IPS-NIHi7 (cell line): ENCODE results near the gene ENPP1.

Source experiments
- DNase-seq: peaks from one replicate; pipeline ENCODE4 v3.0.0; 2012; ENCODE audit warnings: mixed read lengths; ENCODE audit errors: extremely low spot score

ENPP1 gene

DNA sequence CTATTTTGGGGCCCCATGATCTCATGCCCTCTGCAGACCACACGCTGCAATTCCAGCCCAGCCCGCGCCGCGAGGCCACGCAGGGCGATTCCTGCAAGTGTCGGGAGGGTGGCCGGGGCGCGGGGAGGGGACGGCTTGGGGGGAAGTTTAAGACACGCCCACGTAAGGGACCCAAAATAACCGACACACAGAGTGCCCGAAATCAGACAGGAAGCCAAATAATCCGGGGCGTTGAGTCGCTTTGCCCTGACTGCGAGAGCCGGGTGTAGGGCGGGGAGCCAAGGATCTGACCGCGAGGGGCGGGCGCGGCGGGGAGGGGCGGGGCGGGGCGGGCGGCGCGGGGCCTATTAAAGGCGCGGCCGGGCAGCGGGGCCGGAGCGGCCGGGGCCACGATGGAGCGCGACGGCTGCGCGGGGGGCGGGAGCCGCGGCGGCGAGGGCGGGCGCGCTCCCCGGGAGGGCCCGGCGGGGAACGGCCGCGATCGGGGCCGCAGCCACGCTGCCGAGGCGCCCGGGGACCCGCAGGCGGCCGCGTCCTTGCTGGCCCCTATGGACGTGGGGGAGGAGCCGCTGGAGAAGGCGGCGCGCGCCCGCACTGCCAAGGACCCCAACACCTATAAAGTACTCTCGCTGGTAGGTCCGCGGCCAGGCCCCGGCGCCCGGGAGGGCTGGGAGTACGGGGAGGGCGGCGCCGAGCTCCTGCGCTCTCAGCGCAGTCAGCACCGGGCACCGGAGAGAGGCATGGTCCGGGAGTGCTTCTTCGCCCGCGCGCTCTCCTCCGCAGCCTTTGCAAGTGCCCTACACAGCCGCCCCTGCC lies at the start of gene ENPP1:
Gene ENPP1, plus strand, starts transcription at position 377 of the 816 bp plus-strand sequence. Its CDS starts 16 bp downstream, at position 393.
- DNase-seq = peak; percentile 85

DNA sequence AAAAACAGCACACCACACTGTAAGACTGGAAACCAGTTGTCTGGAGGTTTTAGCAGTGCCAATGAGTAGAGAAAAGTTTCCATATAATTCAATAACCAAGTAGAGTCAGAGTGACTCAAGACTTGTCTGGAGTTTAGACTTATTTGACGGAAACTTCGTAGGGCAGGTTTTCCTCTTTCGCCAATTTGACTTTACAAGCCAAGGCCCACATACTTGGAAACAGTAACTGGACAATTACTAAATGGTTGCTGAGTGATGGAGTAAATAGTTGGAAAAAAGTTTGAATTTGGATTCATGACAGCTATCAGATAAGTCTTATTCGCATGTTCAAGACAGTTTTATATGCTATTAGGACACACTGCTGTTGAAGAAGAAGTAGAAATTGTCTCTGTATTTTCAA lies 48.9 kb upstream of the ENPP1 start:
- DNase-seq = no peak

DNA sequence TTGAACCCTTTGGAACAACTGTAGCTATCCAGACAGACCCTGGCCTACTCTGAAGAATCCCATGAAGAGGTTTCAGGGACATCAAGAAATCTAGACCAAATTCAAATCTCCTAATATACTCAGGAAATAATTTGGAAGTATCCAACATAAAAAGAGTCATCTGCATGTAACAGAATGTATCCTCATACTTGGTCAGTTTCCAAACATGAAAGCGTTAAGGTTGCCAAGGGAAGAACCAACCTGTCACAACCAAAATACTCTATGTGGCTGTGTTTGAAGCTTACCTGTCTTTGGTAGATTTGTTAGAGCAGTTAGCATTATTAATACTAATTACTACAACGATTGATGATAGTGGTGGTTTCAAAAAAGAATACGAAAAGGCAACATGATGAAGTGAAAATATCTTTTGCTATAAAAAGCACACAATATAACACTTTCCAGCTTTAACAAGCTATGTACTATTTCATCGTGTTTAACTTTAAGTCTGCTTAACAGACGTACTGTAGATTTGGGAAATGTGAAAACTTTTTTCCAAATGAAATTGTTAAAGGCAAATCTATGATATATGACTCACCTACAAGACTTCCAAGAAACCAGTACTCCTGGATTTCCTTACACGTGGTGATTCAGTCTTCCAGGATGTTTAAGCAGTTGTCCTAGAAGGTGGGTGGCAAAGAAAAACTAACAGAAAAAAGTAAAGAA lies 46.6 kb upstream of the ENPP1 start:
- no peak for DNase-seq

DNA sequence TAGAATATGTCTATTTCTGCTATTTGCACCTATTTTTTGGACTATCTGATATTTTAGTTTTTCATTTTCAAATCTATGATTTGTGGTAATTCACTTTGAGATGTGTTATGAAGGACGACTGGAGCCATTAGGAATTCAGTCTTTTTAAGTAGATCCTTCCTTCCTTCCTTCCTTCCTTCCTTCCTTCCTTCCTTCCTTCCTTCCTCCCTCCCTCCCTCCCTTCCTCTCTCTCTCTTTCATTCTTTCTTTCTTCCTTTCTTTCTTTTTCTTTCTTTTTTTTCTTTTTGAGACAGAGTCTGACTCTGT lies 46.1 kb upstream of the ENPP1 start:
- no peak for DNase-seq

DNA sequence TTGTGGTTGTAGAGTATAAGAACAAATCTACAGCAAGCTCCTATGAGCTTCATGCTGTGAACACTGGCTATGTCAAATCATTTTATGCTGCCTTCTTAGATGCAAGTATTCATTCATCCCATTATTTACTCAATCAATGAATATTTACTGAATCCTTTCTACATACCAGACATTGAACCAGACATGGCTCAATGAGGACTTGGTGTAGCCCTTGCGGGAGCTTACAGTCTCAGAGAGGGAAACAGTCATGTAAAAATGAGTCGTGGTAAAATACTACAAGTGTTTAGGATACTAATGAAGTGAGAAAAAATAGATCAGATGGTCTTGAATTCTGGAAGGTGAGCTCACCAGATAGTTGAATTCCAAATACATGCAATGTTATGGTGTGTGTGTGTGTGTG lies 44.8 kb upstream of the ENPP1 start:
- DNase-seq = no peak

DNA sequence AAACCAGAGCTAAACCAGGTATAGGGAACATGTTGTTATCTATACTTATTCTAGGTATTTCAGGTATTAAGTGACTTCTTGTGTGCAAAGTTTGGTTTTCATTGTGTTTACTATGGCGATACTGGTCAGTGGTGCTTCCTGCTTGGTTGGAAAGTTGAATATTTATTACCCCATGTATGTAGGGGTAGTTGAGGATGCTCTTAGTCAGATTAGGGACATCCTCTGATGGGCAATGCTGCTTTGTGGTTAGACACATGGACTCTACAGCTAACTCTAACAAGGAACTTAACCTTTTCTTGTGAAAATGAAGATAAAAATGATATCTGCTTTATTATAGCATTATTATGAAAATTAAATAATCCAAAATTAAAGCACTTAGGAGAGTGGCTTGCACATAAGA lies 44.1 kb upstream of the ENPP1 start:
- DNase-seq = no peak

DNA sequence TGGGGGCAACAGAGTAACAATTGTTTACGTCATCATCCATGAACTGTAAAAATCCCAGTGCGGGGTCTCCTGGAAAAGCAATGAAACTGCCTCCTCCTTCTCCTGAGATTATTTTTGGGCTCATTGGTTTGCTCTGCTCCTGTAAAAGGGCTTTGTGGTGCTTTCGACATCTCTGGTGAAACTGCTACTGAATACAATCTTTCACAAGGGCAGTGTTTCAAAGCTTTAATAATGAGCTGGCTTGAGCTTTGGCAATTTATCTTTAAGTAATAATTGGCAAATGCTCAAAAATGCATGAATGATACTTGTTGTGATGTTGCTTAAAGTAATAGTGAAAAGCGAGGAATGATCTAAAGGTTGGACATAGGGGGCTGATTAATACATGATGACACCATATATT lies 43.5 kb upstream of the ENPP1 start:
- DNase-seq = no peak

DNA sequence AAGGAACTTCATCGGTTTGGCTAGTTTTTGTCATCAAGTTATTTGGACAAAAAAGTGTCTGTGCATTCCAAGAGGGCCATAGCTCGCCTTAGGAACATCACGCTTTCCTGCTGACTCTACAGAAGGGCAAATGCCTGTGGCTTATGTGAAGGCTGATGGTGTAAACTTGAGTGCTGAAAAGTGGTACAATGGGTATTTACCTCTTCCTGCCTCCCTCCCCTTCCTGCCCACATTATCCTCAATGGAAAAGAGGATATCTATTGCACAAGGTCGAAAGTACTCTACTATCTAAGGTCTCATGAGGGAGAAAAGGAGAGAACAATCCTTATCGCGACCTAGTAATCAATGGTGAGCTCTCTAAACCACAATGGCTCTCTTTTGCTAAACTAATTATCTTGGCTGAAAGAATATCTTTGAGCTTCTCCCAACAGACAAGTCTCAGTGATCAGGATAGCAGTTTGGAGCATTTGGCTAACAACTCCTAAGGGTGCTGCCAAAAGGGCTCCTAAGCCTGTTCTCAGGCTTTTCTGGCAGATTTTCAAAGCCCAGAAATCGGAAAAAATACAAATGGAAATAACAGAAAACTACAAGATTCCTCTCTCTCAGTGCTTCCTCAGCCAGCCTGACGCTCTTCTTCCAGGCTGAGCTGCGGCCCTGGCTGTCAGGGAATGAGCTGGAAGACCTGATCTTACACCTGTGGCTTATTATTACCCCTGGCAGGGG lies 42.6 kb upstream of the ENPP1 start:
- no peak for DNase-seq

DNA sequence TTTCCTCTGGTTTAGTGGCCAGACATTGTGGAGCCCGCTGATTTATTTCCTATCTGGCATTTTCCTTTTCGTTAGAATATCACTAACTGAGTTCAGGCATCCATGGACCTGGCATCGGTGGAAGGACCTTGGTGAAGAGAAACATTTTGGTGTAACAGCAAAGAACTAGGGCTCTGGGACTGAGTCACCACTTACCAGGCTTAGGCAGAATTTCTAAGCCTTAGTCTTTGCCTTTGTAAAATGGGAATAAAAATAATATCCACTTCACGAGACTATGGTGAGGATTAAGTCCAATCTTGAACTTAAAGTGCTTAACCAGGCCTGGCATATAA lies 42.0 kb upstream of the ENPP1 start:
- no peak for DNase-seq

DNA sequence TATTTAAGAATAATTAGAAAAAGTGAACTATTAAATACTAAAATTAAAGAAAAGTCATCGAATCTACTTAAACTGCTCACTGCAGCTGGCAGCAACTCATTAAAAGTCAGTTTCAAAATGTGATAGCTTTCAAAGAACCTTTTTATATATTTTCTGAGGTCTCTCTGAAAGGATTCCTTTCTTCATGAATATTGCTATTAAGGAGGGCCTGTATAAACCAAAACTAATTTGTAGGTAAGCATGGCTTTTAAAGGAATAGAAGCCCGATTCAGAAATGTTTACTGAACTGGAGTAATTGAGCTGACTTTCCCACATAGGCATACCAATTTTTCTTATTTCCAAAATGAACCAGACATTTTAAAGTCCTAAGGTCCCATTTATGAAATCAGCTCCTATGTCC lies 41.2 kb upstream of the ENPP1 start:
- DNase-seq = no peak

DNA sequence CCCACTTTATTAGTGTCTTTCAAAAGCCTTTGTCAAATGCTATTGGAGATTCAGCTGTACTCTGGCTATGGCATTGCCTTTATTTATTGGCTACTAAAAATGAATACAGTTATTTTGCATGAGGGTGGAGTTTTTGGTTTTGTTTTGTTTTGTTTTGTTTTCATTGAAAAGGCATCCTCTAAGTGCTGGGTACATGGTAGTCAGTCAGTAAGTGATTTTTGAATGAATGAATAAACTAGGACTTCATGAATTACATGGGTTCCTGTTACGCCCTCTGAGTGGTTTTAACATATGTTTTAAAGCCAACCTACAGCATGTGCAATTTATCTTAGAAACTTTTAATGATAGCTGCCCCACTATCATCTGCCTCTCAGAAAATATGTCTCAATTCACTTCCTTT lies 38.9 kb upstream of the ENPP1 start:
- DNase-seq = no peak

DNA sequence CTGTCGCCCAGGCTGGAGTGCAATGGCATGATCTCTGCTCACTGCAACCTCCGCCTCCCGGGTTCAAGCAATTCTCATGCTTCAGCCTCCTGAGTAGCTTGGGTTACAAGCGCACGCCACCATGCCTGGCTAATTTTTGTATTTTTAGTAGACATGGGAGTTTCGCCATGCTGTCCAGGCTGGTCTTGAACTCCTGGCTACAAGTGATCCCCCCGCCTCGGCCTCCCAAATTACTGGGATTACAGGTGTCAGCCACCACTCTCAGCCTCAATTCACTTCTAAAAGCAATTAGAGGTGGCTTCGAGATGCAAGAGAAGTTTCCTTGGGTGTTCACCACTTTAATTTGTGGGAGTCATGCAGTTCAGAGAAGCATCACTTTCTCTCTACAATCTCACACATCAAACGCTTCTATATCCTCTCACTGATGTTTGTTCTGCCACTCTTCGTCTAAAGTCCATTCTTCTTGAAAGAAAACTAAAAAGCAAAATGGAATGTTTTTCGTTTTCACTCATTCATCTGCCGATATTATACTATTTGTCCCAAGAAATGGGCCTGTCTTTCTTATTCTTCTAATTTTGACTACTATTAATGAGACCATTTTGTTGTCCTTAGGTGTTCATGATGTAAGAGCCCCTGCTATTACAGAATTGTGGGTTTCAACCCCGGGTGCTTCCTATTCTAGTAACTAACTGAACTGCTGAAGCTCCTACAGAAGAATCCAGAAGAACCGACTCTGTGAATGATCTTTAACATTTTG lies 38.3 kb upstream of the ENPP1 start:
- no peak for DNase-seq

DNA sequence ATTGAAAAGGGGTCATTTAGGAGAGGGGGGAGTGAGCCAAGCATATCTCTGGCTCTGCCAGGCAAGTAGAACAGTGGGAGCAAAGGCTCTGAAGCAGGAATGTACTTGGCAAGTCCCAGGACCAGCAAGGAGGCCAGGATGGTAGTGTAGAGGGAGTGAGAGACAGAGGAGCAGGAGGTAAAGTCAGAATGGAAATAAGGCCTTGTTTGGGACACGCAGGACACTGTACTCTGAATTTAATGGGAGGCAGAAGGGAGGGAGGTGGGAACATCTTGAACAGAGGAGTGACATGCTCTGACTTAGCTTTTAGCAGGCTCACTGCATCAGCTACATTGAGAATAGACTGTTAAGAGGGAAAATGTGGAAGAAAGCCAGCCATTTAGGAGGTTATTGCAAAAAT lies 37.0 kb upstream of the ENPP1 start:
- DNase-seq = no peak

DNA sequence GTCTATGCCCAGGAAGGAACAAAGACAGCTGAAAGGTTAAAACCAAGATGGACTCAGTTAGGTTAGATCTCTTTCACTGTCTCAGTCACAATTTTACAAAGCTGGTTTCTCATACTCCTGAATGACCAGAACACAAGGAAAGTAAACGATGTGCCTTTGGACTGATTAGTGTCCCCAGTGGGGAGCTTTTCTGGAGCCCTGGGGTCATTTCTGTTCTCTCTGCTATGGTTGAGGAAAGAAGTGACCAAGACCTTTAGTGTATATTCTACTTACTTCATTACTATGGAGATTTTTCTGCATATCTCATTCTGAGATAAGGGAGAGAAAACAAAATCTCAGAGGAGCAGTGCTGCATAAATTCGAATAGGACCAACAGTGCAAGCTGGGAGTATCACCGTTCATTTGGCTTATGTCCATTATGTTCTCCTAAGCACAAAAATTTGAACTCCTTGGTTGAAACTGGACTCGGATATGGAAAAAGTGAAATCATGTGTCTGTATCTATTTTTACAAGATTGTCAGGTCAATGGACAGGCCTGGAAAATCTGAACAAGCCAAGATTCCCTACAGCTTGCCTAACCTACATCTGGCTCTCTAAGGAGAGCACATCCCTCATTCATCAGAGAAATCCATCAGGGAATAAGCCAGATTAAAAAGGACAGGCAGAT lies 34.4 kb upstream of the ENPP1 start:
- DNase-seq = no peak

DNA sequence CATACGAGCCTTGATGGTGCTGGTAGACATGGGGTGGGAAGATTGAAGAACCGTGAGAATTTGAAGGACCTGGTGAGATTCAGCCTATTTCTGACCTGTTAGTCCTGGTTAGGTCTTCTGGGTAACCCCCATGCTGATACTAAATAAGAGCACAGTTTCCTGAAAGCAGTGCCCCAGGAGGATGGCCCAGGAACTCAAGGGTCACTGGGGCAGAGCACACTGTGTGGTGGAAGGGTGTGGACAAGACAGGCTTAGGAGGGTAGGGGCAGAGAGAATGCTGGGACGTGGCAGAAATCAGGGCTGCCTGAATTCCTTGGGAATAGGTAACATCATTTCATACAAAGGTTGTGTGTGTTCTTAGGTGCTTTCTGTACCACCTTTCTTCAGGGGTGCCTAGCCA lies 31.9 kb upstream of the ENPP1 start:
- DNase-seq = no peak

DNA sequence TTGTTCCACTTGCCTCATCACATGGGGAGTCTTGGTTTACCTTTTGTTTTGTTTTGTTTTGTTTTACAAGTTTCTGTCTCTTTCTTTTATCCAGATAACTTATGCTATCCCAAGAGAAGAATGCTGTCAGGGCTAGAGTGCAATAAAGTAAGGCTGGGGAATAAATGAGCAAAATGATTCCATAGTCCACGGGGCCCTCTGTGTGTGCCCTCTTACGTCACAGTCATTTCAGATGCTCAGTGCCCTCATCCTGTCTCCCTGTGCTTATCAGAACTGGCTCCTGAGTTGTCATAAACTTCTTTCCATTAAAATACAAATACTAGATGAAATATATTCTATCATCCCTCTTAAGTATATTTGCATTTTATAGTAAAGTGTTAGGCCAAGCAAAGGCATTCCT lies 30.8 kb upstream of the ENPP1 start:
- DNase-seq = no peak

DNA sequence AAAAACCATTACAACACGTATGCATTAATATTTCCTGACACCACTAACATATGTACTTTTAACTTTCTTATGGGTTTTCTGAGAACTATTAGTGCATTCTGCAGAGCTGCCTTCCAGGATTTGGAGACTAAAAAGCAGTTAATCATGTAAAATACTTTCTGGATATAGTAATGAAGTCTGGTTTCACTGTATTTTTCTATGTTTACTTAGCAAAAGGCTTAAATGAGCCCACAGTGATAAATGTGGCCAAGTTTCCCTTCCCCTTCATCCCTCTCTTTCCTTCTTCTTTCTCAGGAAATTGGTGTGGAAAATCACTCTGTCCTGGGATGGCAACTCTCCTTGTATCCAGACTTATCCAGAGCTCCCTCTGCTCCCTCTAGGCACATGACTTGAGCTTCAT lies 29.7 kb upstream of the ENPP1 start:
- no peak for DNase-seq

DNA sequence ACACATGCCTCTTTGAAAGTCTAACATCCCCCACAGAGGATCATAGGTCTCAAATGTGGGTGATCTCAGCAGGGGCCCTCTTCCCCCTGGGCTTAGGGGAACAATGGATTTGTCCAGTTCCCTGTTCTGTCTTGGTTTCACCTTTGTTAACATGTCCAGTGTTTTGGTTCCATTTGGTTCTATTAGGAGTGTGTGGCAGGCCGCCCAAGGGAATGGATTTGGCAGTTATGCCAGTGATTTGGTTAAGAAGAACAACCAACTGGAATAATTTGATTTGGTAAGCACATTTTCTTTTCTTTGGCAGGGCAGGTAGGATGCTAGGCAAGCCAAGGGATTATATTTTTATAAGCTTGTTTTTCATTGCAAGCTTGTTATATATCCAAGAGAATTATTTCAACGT lies 28.5 kb upstream of the ENPP1 start:
- no peak for DNase-seq

DNA sequence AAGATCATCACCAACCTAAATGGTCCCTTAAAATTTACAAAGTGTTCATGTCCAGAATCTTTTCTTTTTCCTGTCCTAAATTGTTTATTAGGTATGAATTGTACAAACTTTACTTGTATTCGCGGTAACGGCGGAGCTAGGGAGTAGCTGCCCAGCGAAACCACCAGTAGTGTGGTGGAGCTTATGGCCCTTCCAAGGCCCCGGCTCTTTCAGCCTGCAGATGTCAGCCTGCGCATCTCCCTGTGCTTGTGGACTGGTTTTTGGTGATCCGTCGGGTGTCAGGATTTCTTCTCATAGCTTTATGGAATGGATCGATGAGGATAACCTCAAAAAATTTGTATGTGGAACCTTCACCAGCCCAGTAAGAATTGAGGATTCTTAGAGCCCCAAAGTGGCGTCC lies 27.2 kb upstream of the ENPP1 start:
- DNase-seq = no peak

DNA sequence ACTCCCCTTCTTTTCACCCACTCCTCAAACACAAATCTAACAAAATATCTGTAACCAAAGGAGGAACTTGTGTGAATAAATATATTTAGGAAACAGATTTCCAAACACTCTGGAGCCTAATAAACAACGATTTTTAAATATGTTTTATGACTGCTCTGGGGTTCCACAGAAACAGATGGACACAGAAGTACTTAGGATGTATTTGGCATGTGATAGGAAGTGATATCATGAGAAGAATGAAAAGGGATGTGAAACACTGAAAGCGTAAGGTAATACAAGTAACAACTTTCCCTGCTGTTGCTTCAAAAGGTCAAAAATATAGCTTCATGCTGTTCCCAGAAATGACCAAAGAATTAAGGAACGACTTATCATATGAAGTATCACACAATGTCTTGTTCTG lies 26.1 kb upstream of the ENPP1 start:
- DNase-seq = no peak

DNA sequence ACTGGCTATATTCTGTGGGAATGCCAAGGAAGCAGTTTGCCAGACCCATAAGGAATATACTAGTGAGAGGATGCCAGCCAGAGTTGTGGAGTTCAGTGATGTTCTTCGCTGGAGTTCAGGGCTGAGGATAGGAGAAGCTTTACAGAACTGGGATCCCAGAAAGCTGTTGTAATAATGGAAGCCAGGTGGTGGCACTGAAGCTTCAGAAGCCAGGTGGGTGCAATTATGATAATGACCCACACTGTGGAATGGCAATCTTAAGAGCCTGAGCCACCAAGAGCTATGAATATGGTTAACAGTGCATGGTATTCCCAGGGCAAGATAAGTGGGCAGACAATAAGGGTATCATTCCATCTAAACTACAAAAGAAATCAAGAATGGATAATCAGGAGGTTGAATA lies 25.1 kb upstream of the ENPP1 start:
- DNase-seq = peak; percentile 34

DNA sequence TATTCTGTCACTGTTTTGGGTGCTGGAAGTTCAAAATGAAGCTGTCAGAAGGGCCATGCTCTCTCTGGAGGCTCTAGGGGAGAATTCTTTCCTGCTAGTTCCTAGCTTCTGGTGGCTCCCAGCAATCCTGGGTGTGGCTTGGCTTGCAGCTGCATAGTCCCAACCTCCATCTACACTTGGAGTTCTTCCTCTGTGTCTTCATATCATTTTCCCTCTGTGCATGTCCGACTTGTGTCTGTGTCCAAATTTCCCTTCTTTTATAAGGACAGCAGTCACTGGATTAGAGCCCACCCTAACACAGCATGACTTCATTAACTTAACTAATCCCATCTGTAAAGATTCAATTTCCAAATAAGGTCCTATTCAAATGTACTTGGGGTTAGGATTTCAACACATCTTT lies 23.3 kb upstream of the ENPP1 start:
- DNase-seq = no peak
